ENCODE measurements around the gene PLXNA3. TPM values are rescaled to one million over a fixed set of nuclear protein-coding genes. Genes with fewer than 3 reads are reported as not detected.

Gene PLXNA3

GRCh38 chrX:154526901-154527675 lies 69.0 kb downstream of the PLXNA3 start:
- 16% methylated on average over 11 of the region's 15 CpGs for WGBS
- peaks cover under 1 to 13% of the 10 kb centered on the region in 2 experiments for H3K36me3 ChIP-seq (ENCODE audit: control insufficient read depth in 1 of 2, insufficient read depth in 2 of 2, low read depth in 1 of 2, low read length in 2 of 2)
- peak overlapping the region in 1 of 2 experiments; percentile 48 for H3K14ac ChIP-seq (ENCODE audit: low read length in 2 of 2)
- peak overlapping the region; percentile 82 to 89 for H3K18ac ChIP-seq (ENCODE audit: low read depth in 1 of 2, low read length in 2 of 2)
- no peak overlapping the region for H2BK5ac ChIP-seq (ENCODE audit: low read depth, low read length, poor library complexity, severe bottlenecking)
- peak overlapping the region; percentile 83 for H2AK5ac ChIP-seq (ENCODE audit: low read length, severe bottlenecking)
- H3K27me3 ChIP-seq (ENCODE audit: control insufficient read depth in 1 of 2, insufficient read depth in 1 of 2, low read length in 2 of 2) = peaks cover 0 to 16% of the 10 kb centered on the region in 2 experiments
- H3K27ac ChIP-seq (ENCODE audit: low read length, poor library complexity, severe bottlenecking) = peak overlapping the region; percentile 96
- peak overlapping the region; percentile 94 for H4K8ac ChIP-seq (ENCODE audit: low read length)
- H2BK120ac ChIP-seq (ENCODE audit: low read depth, low read length) = peak overlapping the region; percentile 27
- peak overlapping the region; percentile 47 for H3K4me2 ChIP-seq (ENCODE audit: low read length, poor library complexity, severe bottlenecking)
- no peak overlapping the region for H2BK15ac ChIP-seq (ENCODE audit: low read depth, poor library complexity, severe bottlenecking)
- H3K9ac ChIP-seq (ENCODE audit: low read length) = peak overlapping the region; percentile 90
- peak overlapping the region; percentile 51 for H2AFZ ChIP-seq (ENCODE audit: low read depth, low read length)
- H3K4ac ChIP-seq (ENCODE audit: low read depth in 1 of 2, low read length in 2 of 2) = peak overlapping the region in 1 of 2 experiments; percentile 93
- H3K79me1 ChIP-seq (replicated peaks; ENCODE audit: low read length, poor library complexity, severe bottlenecking) = no peaks in the 10 kb centered on the region
- peak; percentile 84 for DNase-seq
- H2BK12ac ChIP-seq (ENCODE audit: low read length in 2 of 2) = peak overlapping the region; percentile 11 to 42
- H3K9me3 ChIP-seq (ENCODE audit: control insufficient read depth, low read length) = no peaks in the 10 kb centered on the region
- H3K4me1 ChIP-seq (ENCODE audit: control insufficient read depth, insufficient read depth, low read depth, low read length) = peaks cover 16% of the 10 kb centered on the region
- peak overlapping the region in 1 of 2 experiments; percentile 58 for H3K4me3 ChIP-seq (ENCODE audit: insufficient read depth in 1 of 2, low read depth in 1 of 2, low read length in 2 of 2)
- H3K23ac ChIP-seq (ENCODE audit: low read length in 2 of 2) = no peak overlapping the region
- no peak overlapping the region for H4K91ac ChIP-seq (ENCODE audit: low read length)

Small RNAs within 50 kb of the gene (small RNA-seq; reads per million reads assigned to genes)
- gene MIR6858 (ENCODE audit: low read depth) = 2.9 reads per million, percentile 12 among the genes with 10 or more reads in this experiment
- not detected for gene RN7SL697P (ENCODE audit: low read depth)

Data from mesenchymal stem cell (in vitro differentiated cells and primary cell).